WERI-Rb-1 (cell line): ENCODE measurements around the gene CNTNAP2.

Experiments
- DNase-seq: peaks from one replicate; pipeline ENCODE4 v3.0.0-alpha.2; 2020
- H3K27ac ChIP-seq: fragments of 250-450 bp; sonication (Bioruptor Pico); 2 replicates; pipeline ENCODE4 v1.5.1; 2020; ENCODE audit warnings: mild to moderate bottlenecking, moderate library complexity
- H3K27me3 ChIP-seq: fragments of 250-450 bp; sonication (Bioruptor Pico); 2 replicates; pipeline ENCODE4 v1.5.1; 2021; ENCODE audit warnings: mild to moderate bottlenecking, low read depth, moderate library complexity; ENCODE audit not compliant: insufficient read depth, severe bottlenecking
- H3K36me3 ChIP-seq: fragments of 250-450 bp; sonication (Bioruptor Pico); 2 replicates; pipeline ENCODE4 v1.5.1; 2020; ENCODE audit warnings: mild to moderate bottlenecking, moderate library complexity
- H3K4me3 ChIP-seq: 2 replicates; pipeline ENCODE4 v1.5.1; 2011; ENCODE audit warnings: low read depth, mild to moderate bottlenecking, control low read depth, low read length
- H3K9me3 ChIP-seq: fragments of 250-450 bp; sonication (Bioruptor Pico); 2 replicates; pipeline ENCODE4 v1.5.1; 2021; ENCODE audit warnings: mild to moderate bottlenecking, moderate library complexity; ENCODE audit not compliant: severe bottlenecking
- CTCF ChIP-seq: IDR thresholded peaks from 2 replicates; pipeline ENCODE4 v1.5.1; 2011; ENCODE audit warnings: low read depth, mild to moderate bottlenecking, control low read depth, inconsistent platforms, low read length

CNTNAP2 gene

GRCh38 chr7:146378196-146378595 lies 261.6 kb downstream of the CNTNAP2 start:
- DNase-seq: no peak
- no peaks in the 10 kb centered on the region for H3K36me3 ChIP-seq
- no peaks in the 10 kb centered on the region for H3K27me3 ChIP-seq
- H3K9me3 ChIP-seq: peaks cover 2% of the 10 kb centered on the region
- H3K27ac ChIP-seq: no peak overlapping the region
- no peak overlapping the region for H3K4me3 ChIP-seq
- no peak for TF ChIP-seq CTCF

GRCh38 chr7:146387140-146387539 lies 270.5 kb downstream of the CNTNAP2 start:
- no peaks in the 10 kb centered on the region for H3K27me3 ChIP-seq
- TF ChIP-seq CTCF: no peak
- no peaks in the 10 kb centered on the region for H3K9me3 ChIP-seq
- DNase-seq: no peak
- no peak overlapping the region for H3K27ac ChIP-seq
- no peak overlapping the region for H3K4me3 ChIP-seq
- no peaks in the 10 kb centered on the region for H3K36me3 ChIP-seq

GRCh38 chr7:146388928-146389327 lies 272.3 kb downstream of the CNTNAP2 start:
- Histone ChIP-seq H3K27ac (no peak overlapping the region), H3K4me3 (no peak overlapping the region), H3K9me3 (no peaks in the 10 kb centered on the region), H3K27me3 (no peaks in the 10 kb centered on the region), H3K36me3 (no peaks in the 10 kb centered on the region)
- no peak for TF ChIP-seq CTCF
- DNase-seq: no peak

GRCh38 chr7:146393346-146393745 lies 276.7 kb downstream of the CNTNAP2 start:
- no peak for DNase-seq
- H3K36me3 ChIP-seq: no peaks in the 10 kb centered on the region
- no peak overlapping the region for H3K27ac ChIP-seq
- TF ChIP-seq CTCF: no peak
- no peak overlapping the region for H3K4me3 ChIP-seq
- H3K27me3 ChIP-seq: no peaks in the 10 kb centered on the region
- no peaks in the 10 kb centered on the region for H3K9me3 ChIP-seq

- TF ChIP-seq CTCF: no peak
- H3K9me3 ChIP-seq: no peaks in the 10 kb centered on the region
- DNase-seq: no peak
- H3K36me3 ChIP-seq: no peaks in the 10 kb centered on the region
- H3K27ac ChIP-seq: no peak overlapping the region
- no peak overlapping the region for H3K4me3 ChIP-seq
- H3K27me3 ChIP-seq: no peaks in the 10 kb centered on the region
These were observed 280.5 kb downstream of the CNTNAP2 start for GRCh38 chr7:146397141-146397540.

- no peaks in the 10 kb centered on the region for H3K9me3 ChIP-seq
- no peak overlapping the region for H3K4me3 ChIP-seq
- no peak overlapping the region for H3K27ac ChIP-seq
- TF ChIP-seq CTCF: no peak
- H3K27me3 ChIP-seq: no peaks in the 10 kb centered on the region
- no peak for DNase-seq
- no peaks in the 10 kb centered on the region for H3K36me3 ChIP-seq
These were observed 285.3 kb downstream of the CNTNAP2 start for GRCh38 chr7:146401939-146402338.
